GM13977 (cell line): ENCODE data around the gene INSL4.

Experiments
- DNase-seq: peaks from one replicate; pipeline ENCODE4 v3.0.0; 2012; ENCODE audit warnings: low spot score
- CTCF ChIP-seq: IDR thresholded peaks from 2 replicates; pipeline ENCODE4 v1.5.1; 2012; ENCODE audit warnings: mild to moderate bottlenecking, control low read depth; ENCODE audit not compliant: insufficient read depth; ENCODE audit errors: extremely low read depth, missing control alignments
- in situ Hi-C: fragments of 300-500 bp; cut with MboI; formaldehyde crosslinking; loops from one replicate; pipeline ENCODE4 v1.12.0; 2022; ENCODE audit warnings: low sequenced_read_pairs, low pct_unique_long_range_greater_than_20kb, mixed read lengths, inconsistent platforms; ENCODE audit not compliant: unreplicated experiment

The INSL4 gene

GRCh38 chr9:5265939-5266338, 34.7 kb downstream of the INSL4 start:
- peak; percentile 28 for TF ChIP-seq CTCF
- in situ Hi-C loops: no loop called here
- no peak for DNase-seq

- no peak for TF ChIP-seq CTCF
- no peak for DNase-seq
- in situ Hi-C loops: no loop called here
Measured at GRCh38 chr9:5269249-5269715, 38.1 kb downstream of the INSL4 start.

- peak; percentile 12 for DNase-seq
- TF ChIP-seq CTCF: no peak
- in situ Hi-C loops: no loop called here
Measured at GRCh38 chr9:5274770-5275169, 43.6 kb downstream of the INSL4 start.

GRCh38 chr9:5278486-5278885, 47.3 kb downstream of the INSL4 start:
- no peak for TF ChIP-seq CTCF
- in situ Hi-C loops: no loop called here
- DNase-seq: peak; percentile 25
